ENCODE measurements around the gene EFL1. TPM values are rescaled to one million over a fixed set of nuclear protein-coding genes. Genes with fewer than 3 reads are reported as not detected.

Gene EFL1
- total and polyA plus RNA-seq, 2 donors (not counting 3 experiments of a cell fraction or from before 2014, with no cell fraction given) = 6.6 to 21.9 TPM

GRCh38 chr15:82173108-82173507, 89.4 kb downstream of the EFL1 start:
- H3K79me2 ChIP-seq (ENCODE audit: control insufficient read depth, insufficient read depth, low read length) = no peaks in the 10 kb centered on the region
- no peak for DNase-seq (ENCODE audit: low read depth, low spot score)
- no peak for TF ChIP-seq EZH2 (IDR thresholded peaks at IDR 0.05; ENCODE audit: borderline replicate concordance, low read depth, low read length, severe bottlenecking)
- TF ChIP-seq CTCF (IDR thresholded peaks at IDR 0.05; ENCODE audit: extremely low read depth in 1 of 2, insufficient read depth in 1 of 2, low read depth in 1 of 2, low read length in 2 of 2) = no peak
- no peak for TF ChIP-seq JUN (IDR thresholded peaks at IDR 0.05; ENCODE audit: borderline replicate concordance, insufficient read depth, insufficient read length, low read depth)
- no peak for TF ChIP-seq MYC (IDR thresholded peaks at IDR 0.05; ENCODE audit: low read depth, low read length)
- TF ChIP-seq POLR2AphosphoS5 (IDR thresholded peaks at IDR 0.05; ENCODE audit: insufficient read depth, low read depth, low read length) = no peak
- no peak for TF ChIP-seq MAX (IDR thresholded peaks at IDR 0.05; ENCODE audit: insufficient read depth, insufficient read length)
- no peak for TF ChIP-seq FOS (IDR thresholded peaks at IDR 0.05; ENCODE audit: borderline replicate concordance, insufficient read depth, low read length)
- no peak for TF ChIP-seq GATA2 (IDR thresholded peaks at IDR 0.05; ENCODE audit: insufficient read depth, insufficient read length, low read depth, low read length)
- TF ChIP-seq POLR2A (IDR thresholded peaks at IDR 0.05; ENCODE audit: low read depth, low read length) = no peak
- no peak overlapping the region for H3K27ac ChIP-seq (ENCODE audit: insufficient read depth, low read depth, low read length)
- no peak overlapping the region for H3K9ac ChIP-seq (replicated peaks; ENCODE audit: extremely low read depth, insufficient read depth, low read length)
- H3K9me1 ChIP-seq (replicated peaks; ENCODE audit: control insufficient read depth, extremely low read depth, insufficient read depth, low read length) = no peaks in the 10 kb centered on the region
- no peaks in the 10 kb centered on the region for H4K20me1 ChIP-seq (replicated peaks; ENCODE audit: control insufficient read depth, extremely low read depth, insufficient read depth, low read length)
- dilution Hi-C loops (cut with MboI; ENCODE audit: extremely low pct_ligation_motif_present, low sequenced_read_pairs) (no loop called here), intact Hi-C loops (cut with micrococcal nuclease) (no loop called here)
- no peak overlapping the region for H2AFZ ChIP-seq (ENCODE audit: low read depth, low read length)
- H3K4me1 ChIP-seq (ENCODE audit: control insufficient read depth, extremely low read depth, insufficient read depth, low read length) = no peaks in the 10 kb centered on the region
- no peaks in the 10 kb centered on the region for H3K9me3 ChIP-seq (replicated peaks; ENCODE audit: control insufficient read depth, insufficient read depth, low read length)
- no peaks in the 10 kb centered on the region for H3K27me3 ChIP-seq (ENCODE audit: control insufficient read depth in 2 of 2, insufficient read depth in 2 of 2, low read length in 2 of 2)
- no TSS peak for BruUV-seq (replicated peaks)
- no peak overlapping the region for H3K4me2 ChIP-seq (ENCODE audit: insufficient read depth, low read length)
- CTCF ChIA-PET = interaction anchor here (2.5 kb wide), 1 partner anchor 65 kb away, joined by 7 read pairs; no protein-coding TSS in a partner anchor
- H3K4me3 ChIP-seq (replicated peaks in 1 of 3; ENCODE audit: insufficient read depth in 1 of 3, low read depth in 1 of 3, low read length in 3 of 3) = no peak overlapping the region
- FAIRE-seq = no peak
- H3K36me3 ChIP-seq (ENCODE audit: control insufficient read depth in 2 of 2, extremely low read depth in 1 of 2, insufficient read depth in 2 of 2, low read length in 2 of 2) = no peaks in the 10 kb centered on the region
- POLR2A ChIA-PET = no interaction called here

Data from endothelial cell of umbilical vein (primary cell).